Measurements from ENCODE around the gene DAP3. TPM values are rescaled to one million over a fixed set of nuclear protein-coding genes. Genes with fewer than 3 reads are reported as not detected.
"Not testable (repeated sequence)": the region's sequence is repeated elsewhere in the genome, so short reads cannot be mapped to it uniquely, and the experiment has no call there.

DAP3 gene
- polyA plus RNA-seq, 1 experiment: 150 TPM

GRCh38 chr1:155681776-155682175 lies 7.1 kb upstream of the DAP3 start:
- ChIA-PET POLR2A (no interaction called here), CTCF (interaction anchor here (0.5 to 0.7 kb wide), 3 partner anchors 261 to 432 kb away, joined by 3 to 8 read pairs (median 4); no protein-coding TSS in a partner anchor)
- Histone ChIP-seq H3K4me3 (ENCODE audit: low read depth, low read length) (no peak overlapping the region), H3K27me3 (ENCODE audit: control insufficient read depth, insufficient read depth, low read length) (no peaks in the 10 kb centered on the region), H3K27ac (ENCODE audit: low read depth, low read length) (no peak overlapping the region), H3K9me3 (ENCODE audit: control insufficient read depth, insufficient read depth, low read length) (no peaks in the 10 kb centered on the region)
- TF ChIP-seq CTCF (IDR thresholded peaks at IDR 0.05; ENCODE audit: low read depth, low read length): no peak
- DNase-seq (ENCODE audit: low read depth, low spot score): no peak

- POLR2A ChIA-PET; DNase-seq (ENCODE audit: low read depth, low spot score); H3K27me3 ChIP-seq (ENCODE audit: control insufficient read depth, insufficient read depth, low read length); H3K9me3 ChIP-seq (ENCODE audit: control insufficient read depth, insufficient read depth, low read length); CTCF ChIA-PET: not testable (repeated sequence)
- peak overlapping the region; percentile 90 for H3K4me3 ChIP-seq (ENCODE audit: low read depth, low read length)
- peak overlapping the region; percentile 96 for H3K27ac ChIP-seq (ENCODE audit: low read depth, low read length)
Measured at GRCh38 chr1:155687705-155688323, 1.1 kb upstream of the DAP3 start.

- POLR2A ChIA-PET: no interaction called here
- H3K27ac ChIP-seq (ENCODE audit: low read depth, low read length): peak within 1 kb of the TSS; percentile 96
- no peak for TF ChIP-seq CTCF (IDR thresholded peaks at IDR 0.05; ENCODE audit: low read depth, low read length)
- no peaks in the 10 kb centered on the region for H3K27me3 ChIP-seq (ENCODE audit: control insufficient read depth, insufficient read depth, low read length)
- DNase-seq (ENCODE audit: low read depth, low spot score): peak; percentile 55
- H3K4me3 ChIP-seq (ENCODE audit: low read depth, low read length): peak within 1 kb of the TSS; percentile 90
- CTCF ChIA-PET: no interaction called here
- no peaks in the 10 kb centered on the region; the same call in 1 of the 2 replicates for H3K9me3 ChIP-seq (ENCODE audit: control insufficient read depth, insufficient read depth, low read length)
Measured at GRCh38 chr1:155688324-155689080, 389 bp upstream of the DAP3 start, which contains the start of gene YY1AP1. TSS of gene YY1AP1 (minus strand) at chr1:155688774. CDS start at chr1:155680436, 8,338 bp downstream.

- no peak for DNase-seq (ENCODE audit: low read depth, low spot score)
- POLR2A ChIA-PET: no interaction called here
- H3K27ac ChIP-seq (ENCODE audit: low read depth, low read length): no peak overlapping the region
- peaks cover 2% of the 10 kb centered on the region for H3K9me3 ChIP-seq (ENCODE audit: control insufficient read depth, insufficient read depth, low read length)
- no peak for TF ChIP-seq CTCF (IDR thresholded peaks at IDR 0.05; ENCODE audit: low read depth, low read length)
- CTCF ChIA-PET: no interaction called here
- no peaks in the 10 kb centered on the region for H3K27me3 ChIP-seq (ENCODE audit: control insufficient read depth, insufficient read depth, low read length)
- H3K4me3 ChIP-seq (ENCODE audit: low read depth, low read length): no peak overlapping the region
Measured at GRCh38 chr1:155691992-155692528, 3.2 kb downstream of the DAP3 start.

GRCh38 chr1:155694167-155694566 lies 5.3 kb downstream of the DAP3 start:
- CTCF ChIA-PET: no interaction called here
- Histone ChIP-seq H3K9me3 (ENCODE audit: control insufficient read depth, insufficient read depth, low read length) (peaks cover 3% of the 10 kb centered on the region; the same call in 1 of the 2 replicates), H3K27ac (ENCODE audit: low read depth, low read length) (no peak overlapping the region), H3K27me3 (ENCODE audit: control insufficient read depth, insufficient read depth, low read length) (no peaks in the 10 kb centered on the region), H3K4me3 (ENCODE audit: low read depth, low read length) (no peak overlapping the region)
- TF ChIP-seq CTCF (IDR thresholded peaks at IDR 0.05; ENCODE audit: low read depth, low read length): no peak
- POLR2A ChIA-PET: no interaction called here
- DNase-seq (ENCODE audit: low read depth, low spot score): no peak

Data from AG04450 (cell line).